IMR-90 (cell line): ENCODE measurements around the gene COL4A2.

Source experiments
- POLR2A ChIP-seq: IDR thresholded peaks from 2 replicates; pipeline ENCODE4 v1.6.1; 2012; ENCODE audit warnings: mild to moderate bottlenecking, low read depth, low read length
- RAD21 ChIP-seq: IDR thresholded peaks from 2 replicates; pipeline ENCODE4 v1.6.1; 2012; ENCODE audit warnings: low read length, improper control_type of control experiment
- TF ChIP-seq, protein P1 (sequence below): fragments of 150-350 bp; IDR thresholded peaks from 2 replicates; pipeline ENCODE4 v1.6.1; 2017; ENCODE audit warnings: mild to moderate bottlenecking, antibody characterized with exemption, low read length, low read depth
- TF ChIP-seq, protein P2 (sequence below): conservative IDR thresholded peaks from 2 replicates; pipeline ENCODE4 v1.5.1; 2012; ENCODE audit warnings: mild to moderate bottlenecking, low read depth, low read length, improper control_type of control experiment

DNA sequence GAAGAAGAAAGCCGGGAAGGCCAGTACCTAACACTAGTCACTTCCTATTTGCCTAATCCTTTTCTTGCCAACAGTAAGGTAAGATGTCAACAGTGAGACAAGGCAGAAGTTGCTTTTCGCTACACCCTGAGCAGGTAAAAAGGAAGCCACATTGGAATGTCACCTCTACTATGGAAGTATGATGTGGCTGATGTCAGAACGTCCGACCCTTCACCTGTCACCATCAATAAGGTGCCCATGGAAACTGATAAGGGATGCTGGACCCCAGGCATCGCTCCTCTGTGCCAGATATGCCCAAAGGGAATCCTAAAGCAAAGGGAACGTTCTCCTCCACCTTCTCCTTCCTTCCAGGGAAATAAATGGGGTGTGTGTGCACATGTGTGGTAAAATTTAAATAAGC is 34.4 kb upstream of the COL4A2 start:
- TF ChIP-seq, protein P1, sequence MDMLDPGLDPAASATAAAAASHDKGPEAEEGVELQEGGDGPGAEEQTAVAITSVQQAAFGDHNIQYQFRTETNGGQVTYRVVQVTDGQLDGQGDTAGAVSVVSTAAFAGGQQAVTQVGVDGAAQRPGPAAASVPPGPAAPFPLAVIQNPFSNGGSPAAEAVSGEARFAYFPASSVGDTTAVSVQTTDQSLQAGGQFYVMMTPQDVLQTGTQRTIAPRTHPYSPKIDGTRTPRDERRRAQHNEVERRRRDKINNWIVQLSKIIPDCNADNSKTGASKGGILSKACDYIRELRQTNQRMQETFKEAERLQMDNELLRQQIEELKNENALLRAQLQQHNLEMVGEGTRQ = no peak
- TF ChIP-seq POLR2A (no peak), RAD21 (no peak)
- TF ChIP-seq, protein P2, sequence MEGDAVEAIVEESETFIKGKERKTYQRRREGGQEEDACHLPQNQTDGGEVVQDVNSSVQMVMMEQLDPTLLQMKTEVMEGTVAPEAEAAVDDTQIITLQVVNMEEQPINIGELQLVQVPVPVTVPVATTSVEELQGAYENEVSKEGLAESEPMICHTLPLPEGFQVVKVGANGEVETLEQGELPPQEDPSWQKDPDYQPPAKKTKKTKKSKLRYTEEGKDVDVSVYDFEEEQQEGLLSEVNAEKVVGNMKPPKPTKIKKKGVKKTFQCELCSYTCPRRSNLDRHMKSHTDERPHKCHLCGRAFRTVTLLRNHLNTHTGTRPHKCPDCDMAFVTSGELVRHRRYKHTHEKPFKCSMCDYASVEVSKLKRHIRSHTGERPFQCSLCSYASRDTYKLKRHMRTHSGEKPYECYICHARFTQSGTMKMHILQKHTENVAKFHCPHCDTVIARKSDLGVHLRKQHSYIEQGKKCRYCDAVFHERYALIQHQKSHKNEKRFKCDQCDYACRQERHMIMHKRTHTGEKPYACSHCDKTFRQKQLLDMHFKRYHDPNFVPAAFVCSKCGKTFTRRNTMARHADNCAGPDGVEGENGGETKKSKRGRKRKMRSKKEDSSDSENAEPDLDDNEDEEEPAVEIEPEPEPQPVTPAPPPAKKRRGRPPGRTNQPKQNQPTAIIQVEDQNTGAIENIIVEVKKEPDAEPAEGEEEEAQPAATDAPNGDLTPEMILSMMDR = no peak
